ENCODE results near the gene HIRIP3.
"Not testable (repeated sequence)": the region's sequence is repeated elsewhere in the genome, so short reads cannot be mapped to it uniquely, and the experiment has no call there.

HIRIP3 gene

DNA sequence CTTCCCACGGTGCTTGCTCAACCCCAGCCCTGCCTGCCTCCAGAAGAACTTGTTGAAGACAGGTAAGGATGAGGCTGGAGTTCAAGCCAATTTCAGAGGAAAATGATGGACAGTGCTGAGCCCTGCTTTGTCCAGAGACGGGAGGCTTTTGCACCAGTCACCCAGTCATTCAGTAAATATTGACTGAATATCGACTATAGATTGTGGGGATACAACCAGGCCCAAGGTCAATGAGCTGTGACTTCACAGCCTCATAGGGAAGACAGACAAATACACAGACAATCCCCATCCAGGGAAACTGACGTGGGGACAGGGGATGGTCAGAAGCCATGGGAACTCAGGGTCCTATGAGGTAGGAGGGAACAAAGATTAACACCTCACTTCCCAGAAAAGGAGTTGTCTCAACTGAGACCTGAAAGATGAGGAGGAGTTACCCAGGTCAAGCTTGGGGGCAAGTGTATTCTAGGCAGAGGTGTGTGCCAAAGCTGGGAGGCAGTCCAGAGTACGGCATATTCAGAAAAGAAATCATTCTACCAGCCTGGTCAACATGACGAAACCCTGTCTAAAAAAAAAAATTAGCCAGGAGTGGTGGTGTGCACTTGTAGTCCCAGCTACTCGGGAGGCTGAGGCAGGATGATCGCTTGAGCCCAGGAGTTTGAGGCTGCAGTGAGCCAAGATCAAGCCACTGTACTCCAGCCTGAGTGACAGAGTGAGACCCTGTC lies 21.3 kb upstream of the HIRIP3 start:
- DNase-seq: no peak

DNA sequence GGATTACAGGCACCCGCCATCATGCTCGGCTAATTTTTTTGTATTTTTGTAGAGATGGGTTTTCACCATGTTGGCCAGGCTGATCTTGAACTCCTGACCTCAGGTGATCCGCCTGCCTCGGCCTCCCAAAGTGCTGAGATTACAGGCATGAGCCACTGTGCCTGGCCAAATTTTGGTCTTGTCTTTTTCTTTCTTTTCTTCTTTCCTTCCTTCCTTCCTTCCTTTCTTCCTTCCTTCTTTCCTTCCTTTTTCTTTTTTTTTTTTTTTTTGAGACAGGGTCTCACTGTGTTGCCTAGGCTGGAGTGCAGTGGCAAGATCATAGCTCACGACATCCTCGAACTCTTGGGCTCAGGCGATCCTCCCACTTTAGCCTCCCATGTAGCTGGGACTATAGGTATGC lies 20.0 kb upstream of the HIRIP3 start:
- not testable (repeated sequence) for DNase-seq

DNA sequence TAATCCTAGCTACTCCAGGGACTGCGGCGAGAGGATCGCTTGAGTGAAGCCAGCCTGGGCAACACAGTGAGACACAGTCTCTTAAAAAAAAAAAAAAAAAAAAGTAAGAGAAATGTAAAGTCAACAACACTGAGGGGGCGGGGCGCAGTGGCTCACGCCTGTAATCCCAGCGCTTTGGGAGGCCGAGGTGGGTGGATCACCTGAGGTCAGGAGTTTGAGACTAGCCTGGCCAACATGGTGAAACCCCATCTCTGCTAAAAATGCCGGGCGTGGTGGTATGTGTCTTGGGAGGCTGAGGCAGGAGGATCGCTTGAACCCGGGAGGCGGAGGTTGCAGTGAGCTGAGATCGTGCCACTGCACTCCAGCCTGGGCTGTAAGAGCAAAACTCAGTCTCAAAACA lies 17.2 kb upstream of the HIRIP3 start:
- not testable (repeated sequence) for DNase-seq

DNA sequence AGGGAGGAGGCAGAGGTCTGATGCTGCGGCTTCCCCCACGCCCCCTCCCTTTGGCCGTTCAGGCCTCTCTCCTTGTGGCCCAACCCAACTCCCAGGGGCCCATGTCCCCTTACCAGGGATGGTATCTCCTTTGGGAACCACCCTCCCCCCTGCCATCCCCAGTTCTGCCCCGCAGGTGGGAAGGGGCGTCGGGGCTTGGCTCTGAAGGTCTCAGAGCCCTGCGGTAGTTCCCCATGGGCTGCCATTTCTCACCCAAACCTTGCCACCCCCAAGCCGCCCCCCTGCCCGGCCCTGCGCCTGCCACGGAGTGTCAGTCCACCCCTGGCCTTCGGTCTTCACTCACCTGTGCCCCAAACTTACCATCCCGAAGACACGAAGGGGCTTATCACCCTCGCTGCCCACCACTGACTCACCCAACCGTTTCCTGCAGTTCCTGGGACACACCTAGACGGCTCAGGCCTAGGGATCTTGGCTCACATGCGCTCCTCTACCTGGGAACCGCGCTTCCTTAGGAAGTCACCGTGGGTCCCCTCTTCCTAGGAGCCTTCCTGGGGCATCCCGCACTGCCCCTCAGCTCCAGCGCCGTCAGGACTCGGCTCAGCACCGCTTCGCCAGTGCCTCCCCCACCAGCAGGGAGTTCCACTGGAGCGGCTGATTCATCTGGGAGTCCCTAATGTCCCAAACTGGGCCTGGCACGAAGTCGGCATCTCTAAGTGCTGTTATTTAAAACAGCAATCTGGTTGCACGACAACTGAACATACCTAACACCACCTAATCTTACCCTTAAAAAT lies 16.5 kb upstream of the HIRIP3 start:
- DNase-seq: no peak

DNA sequence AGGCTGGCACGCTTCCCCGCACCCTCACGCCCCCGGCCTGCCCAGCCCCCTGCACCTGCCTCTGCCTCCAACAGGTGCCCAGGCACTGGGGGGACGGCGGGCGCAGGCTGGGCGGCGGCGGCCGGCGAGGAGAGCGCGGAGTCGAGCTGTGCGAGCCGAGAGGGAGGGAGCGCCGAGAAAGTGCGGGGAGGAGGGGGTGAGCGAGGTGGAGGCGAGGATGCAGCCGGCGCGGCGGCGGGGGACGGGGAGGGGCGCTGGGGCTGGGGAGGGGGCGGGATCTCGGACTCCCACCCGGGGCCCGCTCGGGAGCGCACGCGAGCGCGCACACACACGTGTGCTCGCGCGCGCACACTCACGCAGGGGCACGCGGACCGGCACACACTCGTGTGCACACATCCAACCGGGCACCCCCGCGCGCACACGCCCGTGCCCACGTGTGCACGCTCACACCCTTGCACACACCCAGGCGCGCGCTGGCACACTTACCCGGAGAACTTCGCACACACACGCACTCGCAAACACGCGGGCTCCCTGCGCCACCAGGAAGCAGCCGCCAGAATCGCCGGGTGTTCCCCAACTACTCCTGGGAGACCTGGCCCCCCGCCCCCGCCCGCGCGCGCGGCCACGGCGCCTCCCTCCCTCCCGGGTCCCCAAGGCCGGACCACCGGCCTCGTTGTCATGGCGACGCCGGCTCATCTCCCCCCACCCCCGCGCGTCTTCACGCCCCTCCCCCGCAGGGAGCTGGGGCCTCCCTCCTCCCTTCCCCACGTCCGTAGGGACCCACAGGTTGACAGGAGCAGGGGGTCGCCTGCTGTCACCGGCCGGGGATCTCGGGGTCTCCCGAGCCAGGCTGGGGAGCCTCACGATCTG lies 15.7 kb upstream of the HIRIP3 start, which contains the start of gene DOC2A:
TSS of gene DOC2A (minus strand) at position 184 of the 870 bp plus-strand sequence. CDS start 805 bp downstream, outside the sequence.
- no peak for DNase-seq

DNA sequence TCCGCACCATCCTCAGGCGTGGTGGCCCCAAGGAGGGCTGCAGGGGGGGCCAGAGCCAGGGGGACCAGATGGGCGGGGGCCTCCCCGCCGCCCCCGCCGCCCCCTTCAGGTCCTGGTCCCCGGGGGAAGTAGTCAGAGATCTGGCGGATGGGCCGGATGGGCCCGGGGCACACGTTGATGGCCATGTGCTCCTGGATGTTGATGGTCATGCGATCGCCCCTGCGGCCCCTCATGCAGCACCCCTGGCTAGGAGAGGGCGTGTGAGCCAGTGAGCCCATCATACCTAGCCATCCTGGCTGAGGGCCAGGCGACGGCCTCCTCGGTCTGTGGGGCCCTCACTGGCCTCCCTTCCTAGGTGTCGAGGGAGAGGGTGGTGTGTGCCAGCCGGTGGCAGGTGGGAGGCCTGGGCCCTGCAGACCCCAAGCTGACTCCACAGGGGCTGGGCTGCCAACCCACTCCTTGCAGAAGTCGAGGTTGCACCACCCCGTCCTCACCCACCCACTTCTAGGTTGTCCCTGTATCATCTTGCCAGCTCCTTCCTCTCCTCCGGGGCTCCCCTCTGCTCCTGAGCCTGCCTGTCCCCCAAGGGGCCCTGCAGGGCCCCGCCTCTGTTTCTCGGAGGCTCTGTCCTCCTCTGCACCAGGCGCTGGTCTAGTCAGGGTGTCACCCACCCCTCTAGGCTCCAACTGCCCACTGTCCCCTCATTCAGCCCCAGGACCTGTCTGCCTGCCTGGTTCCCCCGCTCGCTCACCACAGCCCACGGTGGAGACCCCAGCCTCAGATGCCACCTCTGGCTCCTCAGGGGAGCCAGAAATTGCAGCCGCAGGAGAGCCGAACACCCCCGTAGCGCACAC lies 14.8 kb upstream of the HIRIP3 start:
- DNase-seq: no peak

DNA sequence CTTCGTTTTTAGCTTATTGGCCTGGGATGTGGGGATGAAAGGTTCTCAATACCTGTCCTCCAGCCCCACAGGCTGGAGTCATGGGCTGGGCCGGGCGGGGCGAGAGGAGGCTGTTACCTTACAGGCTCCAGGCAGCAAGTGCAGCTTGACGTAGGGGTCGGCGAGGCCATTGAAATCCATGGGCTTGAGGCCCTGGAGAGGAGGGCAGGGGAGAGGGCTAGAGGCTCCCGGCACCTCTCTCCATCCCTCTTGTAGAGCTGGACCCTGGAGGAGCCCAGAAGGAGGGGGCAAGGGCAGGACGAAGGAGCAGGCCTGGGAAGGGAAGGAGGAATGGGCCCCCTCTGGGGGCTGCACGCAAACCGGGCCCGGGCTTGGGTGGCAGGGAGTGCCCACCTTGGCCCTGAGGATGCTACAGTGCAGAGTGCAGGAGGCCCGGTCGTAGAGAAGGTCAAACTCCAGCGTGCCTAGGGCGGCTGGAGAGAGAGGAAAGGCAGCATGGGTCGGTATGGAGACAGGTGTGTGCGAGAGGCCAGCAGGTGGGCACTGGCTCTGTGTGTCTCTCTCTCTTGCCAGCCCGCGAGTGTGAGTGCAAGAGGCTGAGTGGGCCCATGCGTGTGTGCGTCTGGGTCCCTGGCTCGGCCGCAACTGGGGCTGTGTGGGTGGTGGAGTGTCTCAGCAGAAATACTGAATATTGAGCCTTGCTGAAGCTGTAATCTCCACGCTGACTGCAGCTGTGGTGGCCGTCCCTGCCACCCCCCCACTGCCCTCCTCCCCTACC lies 13.9 kb upstream of the HIRIP3 start:
- DNase-seq: no peak

DNA sequence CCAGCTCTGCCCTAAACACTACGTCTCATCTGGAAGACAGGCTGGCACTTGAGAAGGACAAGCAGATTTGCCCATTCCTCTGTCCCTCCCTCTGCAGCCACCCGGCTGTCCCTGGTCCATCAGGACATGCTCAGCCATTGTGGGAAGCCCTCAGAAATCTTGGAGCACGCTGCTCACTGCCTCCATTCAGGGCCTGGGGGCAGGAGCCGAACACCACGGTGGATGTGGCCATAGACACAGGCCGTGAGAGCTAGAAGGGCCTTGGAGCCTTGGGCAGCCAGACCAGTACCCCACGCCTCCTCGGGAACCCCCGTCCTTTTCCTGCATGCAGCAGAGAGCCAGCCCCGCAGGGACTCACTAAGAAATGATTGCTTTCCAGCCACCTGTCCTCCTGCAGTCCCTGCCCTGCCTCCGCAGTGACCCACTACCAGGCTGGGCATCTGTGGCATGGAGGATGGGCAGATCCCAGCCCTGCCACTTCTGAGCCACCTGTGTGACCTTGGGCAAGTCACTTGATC lies 12.0 kb upstream of the HIRIP3 start:
- no peak for DNase-seq

DNA sequence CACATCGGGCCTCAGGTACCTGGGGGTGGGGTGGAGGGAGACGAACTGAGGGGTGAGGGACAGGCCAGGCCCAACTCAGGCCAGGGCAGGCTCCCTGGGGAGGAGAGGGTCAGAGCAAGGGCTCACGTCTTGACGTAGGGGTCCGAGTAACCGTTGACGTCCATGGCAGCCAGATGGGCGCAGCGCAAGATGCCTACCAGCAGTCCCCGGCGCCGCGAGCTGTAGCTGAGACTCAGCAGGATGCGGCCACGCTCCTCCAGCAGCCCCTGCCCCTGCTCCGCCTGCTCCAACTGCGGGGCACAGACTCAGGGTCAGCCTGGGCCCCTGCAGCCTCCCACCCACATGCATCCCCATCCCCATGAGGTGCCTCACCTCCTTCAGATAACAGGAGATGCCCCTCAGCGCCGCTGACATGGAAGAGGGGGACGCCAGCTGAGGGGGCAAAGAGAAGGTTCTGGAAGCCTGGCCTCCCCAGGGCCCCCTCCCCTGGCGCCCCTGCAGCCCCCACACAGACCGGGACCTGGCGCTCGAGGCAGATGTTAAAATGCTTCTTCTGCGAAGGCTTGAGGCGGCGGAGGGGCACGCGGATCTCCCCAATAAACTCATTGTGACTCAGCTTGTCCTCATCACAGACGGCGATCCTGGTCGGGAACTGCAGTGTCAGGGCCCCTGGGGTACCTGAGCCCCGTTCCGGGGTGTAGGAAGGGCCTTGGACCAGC lies 11.4 kb upstream of the HIRIP3 start:
- no peak for DNase-seq

DNA sequence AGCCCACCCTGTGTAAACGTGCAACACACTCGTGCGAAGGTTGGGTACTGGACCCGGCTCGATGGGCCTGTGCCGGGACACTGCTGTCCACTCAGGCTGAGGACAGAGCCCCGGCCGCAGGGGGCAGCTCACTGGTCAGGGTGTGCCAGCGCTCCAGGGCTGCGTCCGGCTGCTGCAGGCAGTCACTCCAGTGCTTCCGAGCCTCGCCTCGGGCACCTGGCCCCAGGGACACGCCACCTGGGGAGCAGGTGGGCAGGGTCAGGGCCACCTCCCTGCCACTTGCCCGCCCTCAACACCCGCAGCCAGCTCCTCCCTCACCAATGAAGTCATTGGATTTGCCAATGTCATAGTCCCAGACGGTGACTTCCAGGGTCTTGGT lies 10.7 kb upstream of the HIRIP3 start:
- DNase-seq: no peak

DNA sequence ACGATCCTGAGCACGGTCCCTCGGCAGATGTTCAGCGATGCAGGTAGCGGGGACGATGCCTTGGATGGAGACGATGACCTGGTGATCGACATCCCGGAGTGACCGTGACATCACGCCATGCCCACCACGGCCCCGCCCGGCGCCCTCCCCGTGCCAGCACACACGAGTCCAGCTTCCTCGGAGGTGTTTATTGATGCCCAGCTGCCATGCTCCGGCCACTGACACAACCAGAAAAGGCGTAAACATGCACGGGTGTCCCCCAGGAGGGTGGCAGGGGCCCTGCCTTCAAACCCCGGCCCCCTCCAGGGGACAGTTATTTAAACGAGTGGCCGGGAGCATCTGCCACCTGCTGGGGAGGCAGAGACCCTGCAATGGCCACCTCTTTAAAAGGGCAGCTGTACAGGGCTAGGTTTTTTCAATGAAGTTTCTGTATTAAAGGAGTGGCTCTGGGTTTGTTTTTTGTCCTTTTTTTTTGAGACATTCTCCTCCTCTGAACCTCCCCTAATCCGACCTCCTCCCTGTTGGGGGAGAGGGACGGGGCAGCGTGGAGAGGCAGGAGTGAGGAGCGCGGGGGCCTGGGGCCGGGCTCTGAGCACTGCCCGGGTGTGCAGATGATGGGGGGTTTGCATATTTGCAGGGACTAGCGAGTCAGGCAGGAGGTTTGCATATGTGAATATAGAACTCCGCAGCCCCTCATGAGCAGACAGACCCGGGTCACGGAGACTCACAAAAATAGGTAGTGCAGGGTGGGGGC lies 10.1 kb upstream of the HIRIP3 start:
- DNase-seq: no peak

DNA sequence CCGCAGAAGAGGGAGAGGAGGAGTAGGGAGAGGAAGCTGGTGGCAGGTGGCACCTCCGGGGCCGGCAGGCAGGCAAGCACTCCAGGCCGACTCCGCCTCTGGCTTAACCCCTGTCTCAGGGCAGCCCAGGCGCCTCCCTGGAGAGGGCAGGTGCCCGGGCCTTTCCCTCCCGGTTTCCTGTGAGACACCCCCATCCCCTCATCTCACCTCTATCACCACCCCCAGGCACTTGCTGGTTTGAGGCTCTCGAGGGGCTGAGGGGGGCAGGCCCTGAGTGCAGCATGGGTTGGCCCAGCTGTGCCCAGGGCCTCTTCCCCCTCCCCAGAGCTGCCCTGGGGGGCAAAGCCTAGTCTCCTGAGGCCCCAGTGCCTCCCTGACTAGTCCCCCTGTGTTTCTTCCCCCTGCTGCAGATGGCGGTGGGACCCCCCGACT lies 9.4 kb upstream of the HIRIP3 start:
- peak; percentile 60 for DNase-seq

DNA sequence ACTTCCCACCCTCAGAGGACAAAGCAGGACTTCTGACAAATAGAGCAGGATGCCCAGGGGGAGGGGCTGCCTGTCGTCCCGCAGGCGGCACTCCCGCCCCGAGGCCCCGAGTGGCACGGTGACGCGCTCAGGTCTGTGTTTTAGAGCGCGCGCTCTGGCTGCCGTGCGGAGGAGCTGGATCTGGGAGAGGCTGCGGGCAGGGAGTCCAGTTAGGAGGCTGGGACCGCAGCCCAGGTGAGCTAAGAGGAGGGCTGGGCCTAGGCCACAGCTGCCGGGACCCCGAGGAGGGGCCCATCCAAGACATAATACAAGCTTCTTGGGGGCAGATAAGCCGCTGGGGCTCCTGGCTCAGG lies 9.0 kb upstream of the HIRIP3 start:
- DNase-seq: peak; percentile 56

DNA sequence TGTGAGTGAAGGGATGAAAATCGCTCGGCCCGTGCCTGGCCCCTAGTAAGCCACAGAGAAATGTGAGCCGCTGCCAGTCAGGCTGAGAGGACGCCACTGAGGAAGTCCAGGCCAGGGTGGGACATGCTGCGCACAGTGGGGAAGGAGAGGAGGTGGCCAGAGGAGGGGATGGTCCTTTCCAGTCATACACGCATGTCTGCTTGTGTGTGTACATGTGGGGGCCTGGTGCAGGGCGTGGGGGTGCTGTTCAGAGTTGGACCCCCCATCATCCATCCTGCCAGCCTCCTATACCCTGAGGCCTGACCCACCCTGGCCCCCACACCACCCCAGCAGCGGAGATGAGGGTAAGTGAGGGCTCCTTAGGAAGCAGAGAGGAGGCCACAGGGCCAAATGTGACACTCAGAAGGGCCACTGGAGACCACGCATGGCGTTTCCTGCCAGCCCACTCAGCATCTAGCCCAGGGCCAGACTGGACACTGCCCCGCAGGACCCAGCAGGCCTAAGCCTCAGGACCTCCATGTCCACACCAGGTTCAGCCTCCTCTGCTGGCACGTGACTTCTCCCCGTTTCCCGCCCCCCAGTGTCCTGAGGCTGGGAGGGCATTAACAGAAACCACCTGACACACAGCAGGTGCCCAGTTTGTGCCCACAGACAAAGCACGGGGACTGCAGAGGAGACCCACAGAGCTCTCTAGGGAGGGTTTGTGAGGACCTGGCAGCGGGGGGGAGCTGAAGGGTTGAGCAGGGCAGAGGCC lies 8.4 kb upstream of the HIRIP3 start:
- DNase-seq: no peak

DNA sequence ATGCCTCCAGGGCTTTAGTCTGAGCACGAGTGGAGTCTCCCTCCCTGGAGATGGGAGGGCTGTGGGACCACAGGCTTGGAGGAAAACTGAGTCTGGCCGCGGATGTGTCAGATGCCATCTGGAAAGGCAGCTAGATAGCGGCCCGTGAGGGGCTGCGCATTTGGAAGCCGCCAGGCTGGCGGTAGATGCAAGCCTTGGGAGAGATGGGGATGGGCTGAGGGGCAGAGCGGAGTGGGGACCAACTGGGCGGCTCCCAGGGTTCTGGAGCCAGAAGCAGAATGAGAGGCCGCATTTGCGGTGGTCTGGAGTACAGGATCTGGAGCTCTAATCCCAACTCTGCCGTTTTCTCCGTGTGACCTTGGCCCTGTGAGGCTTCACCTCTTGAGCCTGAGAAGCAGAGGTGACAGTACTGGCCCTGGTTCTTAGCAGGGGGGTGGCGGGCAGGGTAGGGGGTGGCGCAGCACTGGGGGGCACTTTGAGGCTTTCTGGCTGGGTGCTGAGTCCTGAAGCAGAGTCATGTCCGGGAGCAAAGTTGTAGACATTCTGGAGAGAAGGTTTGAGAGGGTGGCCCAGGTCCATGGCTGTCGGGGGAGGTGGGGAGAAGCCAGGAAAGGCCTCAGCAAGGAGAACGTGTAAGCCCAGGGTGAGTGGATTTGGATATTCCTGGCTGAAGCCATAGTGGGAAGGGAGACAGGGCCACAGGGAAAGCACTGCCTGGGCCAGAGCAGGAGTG lies 7.4 kb upstream of the HIRIP3 start:
- DNase-seq: no peak

DNA sequence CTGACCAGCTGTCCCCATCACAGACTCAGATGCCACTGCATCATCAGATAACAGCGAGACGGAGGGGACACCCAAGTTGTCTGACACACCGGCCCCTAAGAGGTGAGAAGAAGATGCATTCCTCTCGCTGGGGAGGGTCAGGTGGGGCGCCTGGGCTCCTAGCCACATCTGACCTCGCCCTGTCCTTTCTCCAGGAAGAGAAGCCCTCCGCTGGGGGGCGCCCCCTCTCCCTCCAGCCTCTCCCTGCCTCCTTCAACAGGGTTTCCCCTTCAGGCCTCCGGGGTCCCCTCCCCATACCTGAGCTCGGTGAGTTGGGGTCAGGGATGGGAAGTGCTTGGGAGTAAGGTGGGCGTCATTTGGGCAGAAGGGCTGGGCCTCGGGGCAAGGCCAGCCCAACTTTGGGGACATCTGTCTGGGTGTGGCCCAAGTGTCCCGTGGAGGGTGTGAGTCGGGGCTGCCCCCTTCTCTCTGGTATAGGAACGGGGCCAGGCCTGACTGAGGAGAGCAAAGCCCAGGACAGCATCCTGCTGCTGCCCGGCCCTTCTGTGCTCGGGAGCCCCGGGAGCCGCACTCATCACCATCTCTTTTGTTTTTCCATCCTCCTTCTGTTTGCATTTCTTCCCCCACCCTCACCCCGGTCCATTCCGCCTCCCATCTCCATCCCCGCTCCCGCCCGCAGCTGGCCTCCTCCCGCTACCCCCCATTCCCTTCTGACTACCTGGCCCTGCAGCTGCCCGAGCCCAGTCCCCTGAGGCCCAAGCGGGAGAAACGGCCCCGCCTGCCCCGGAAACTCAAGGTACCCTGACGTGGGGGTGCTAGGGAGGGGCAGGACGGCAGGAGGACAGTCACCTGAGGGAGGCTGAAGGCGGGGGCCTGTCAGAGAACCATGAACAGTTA lies 5.6 kb upstream of the HIRIP3 start:
- DNase-seq: peak; percentile 66

DNA sequence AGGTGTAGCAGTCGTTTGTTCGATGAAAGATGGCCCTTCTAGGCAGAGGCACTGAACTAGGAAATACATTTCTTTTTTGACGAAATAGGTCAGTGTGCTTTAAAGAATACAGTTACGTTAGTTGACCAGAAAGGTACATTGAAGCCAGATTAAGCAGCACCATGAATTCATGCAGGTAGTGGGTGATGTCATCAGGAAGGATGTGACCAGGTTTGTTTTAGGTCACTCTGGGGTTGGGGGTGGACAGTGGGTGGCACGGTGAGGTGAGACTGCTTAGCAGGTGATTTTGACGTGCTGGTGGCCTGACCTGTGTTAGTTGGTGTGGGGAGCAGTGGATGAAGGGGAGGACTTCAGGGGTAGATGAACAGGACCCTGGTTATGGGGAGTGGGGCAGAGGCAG lies 4.2 kb upstream of the HIRIP3 start:
- DNase-seq: no peak

Data from NCI-H2107 (cell line).